IPS DF 4.7 (cell line): Measurements from ENCODE around the gene MYMX.
"Not testable (repeated sequence)": the region's sequence is repeated elsewhere in the genome, so short reads cannot be mapped to it uniquely, and the experiment has no call there.

Experiments
- DNase-seq: peaks from one replicate; pipeline ENCODE4 v3.0.0-alpha.2; 2013; ENCODE audit warnings: low spot score; ENCODE audit errors: extremely low read depth

The MYMX gene

DNA sequence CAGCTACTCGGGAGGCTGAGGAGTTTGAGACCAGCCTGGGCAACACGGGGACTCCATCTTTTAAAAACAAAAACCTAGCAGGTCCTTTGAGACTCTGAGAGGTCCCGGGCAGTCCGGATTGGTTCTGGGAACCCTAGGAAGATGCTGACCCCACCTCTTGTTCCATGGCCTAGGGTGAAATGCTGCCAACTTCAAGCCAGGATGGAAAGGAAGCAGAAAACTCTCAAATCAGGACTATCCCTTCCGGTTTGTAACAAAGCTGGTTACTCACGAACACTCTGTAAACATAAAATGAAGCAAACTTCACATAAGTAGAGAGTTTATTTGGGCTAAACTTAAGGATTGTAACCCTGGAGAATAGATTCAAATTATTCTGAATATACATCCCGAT lies 30.1 kb upstream of the MYMX start:
- DNase-seq: no peak

DNA sequence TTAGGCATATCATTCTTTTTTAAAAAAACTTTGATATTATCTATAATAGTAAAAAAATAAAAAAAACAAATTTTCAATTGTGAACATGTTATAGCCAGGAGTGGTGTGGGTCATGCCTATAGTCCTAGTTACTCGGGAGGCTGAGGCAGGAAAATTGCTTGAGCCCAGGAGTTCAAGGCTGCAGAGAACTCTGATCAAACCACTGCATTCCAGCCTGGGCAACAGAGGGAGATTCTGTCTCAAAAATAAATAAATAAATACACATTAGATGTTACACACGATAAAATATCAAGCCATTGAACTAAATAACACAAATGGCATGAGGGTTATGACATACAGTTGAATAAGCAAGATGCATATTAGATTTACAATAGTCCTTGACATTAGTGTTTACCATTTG lies 27.9 kb upstream of the MYMX start:
- no peak for DNase-seq

DNA sequence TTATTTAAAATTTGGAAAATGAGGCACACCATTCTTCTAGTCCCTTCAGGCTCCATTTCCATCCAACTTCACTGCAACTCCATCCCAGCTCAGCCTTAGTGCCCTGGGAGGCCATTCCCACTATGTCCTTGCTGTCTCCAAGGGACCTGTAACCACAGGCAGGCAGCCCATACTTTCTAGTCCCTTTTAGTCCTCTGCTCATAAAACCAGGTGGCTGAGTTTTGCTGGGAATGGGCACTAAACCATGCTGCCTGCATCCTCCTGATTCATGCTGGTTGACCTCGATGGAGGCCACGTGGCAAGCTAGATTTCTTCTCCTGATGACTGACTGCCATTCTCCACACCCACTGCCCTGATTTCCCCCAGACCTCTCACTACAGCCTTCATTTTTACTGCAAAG lies 27.5 kb upstream of the MYMX start:
- DNase-seq: no peak

DNA sequence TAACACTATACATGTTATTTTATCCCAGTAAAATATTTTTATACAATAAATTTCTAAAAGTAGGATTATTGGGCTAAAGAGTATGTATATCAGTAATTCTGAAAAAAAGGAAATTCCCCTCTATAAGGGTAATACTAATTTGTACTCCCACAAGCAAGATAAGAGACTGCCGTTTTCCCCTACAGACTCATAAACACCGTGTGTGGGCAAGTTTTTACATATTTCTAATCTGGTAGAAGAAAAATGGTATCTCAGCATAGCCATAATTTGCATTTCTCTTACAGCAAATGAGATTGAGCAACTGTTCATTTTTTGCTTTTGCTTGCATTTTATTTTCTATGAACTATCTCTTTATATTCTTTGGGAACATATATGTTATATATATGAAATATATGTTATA lies 26.0 kb upstream of the MYMX start:
- no peak for DNase-seq

DNA sequence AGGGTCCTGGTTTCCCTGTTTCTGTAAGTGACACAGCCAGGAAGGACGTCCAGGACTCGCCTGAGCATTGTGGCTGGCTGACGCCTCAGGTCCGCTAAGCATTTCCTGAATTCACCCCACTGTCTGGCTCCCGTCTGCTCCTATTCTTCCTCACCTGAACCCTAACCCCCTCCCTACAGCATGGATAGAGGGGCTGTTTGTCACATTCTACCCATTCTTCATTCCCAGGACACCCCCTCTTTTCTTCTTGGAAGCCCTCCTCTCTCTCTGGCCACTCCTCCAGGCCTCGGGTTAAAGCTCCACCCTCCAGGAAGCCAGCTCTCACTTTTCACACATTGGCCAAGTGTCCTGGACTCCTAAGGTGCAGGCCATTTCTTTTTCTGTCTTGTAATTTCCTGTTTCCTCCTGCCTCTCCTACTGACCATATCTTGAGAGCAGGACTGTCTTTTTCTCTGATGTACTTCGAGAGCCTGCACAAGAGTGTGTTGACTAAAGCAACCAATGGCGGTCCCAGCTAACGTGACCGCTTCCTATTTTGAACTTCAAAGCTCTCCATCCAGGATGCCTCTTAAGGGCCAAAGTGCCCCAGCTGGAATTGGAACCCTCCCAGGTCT lies 24.2 kb upstream of the MYMX start:
- DNase-seq: no peak

DNA sequence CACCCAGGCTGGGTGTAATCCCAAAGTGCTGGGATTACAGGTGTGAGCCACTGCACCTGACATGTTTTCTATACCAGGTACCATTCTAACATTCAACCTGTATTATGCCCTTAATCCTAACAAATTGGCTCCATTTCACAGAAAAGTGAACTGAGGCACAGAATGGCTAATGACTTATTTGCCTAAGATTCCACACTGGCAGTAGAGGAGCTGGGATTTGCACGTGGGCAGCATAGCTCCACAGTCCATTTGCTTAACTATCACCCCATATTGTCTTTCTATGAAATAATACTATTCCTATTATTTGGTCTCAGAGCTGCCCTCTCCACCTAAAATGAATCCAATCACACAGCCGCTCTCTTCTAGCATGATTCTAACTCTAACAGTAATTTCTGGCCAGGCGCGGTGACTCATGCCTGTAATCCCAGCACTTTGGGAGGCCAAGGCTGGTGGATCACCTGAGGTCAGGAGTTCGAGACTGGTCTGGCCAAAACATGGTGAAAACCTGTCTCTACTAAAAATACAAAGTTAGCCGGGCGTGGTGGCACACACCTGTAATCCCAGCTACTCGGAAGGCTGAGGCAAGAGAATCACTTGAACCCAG lies 23.3 kb upstream of the MYMX start:
- DNase-seq: no peak

DNA sequence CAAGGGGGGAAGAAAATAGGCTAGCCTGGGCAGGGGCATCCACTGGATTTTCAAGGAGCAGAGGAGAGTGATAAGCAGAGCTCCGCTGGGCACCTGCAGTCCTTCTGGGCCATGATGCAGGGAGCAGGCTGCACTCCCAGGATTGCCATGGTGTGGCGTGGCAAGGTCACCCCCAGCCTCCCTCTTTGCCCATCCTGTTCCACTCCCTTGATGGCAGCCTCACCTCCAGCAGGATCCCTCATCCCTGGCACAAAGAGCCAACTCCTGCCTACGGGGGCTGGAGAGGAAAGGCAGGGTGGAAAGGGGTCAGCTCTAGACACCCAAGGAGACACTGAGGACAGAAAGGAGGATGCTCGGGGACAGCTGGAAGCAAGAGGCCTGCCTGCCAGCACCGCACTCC lies 22.4 kb upstream of the MYMX start:
- DNase-seq: no peak

DNA sequence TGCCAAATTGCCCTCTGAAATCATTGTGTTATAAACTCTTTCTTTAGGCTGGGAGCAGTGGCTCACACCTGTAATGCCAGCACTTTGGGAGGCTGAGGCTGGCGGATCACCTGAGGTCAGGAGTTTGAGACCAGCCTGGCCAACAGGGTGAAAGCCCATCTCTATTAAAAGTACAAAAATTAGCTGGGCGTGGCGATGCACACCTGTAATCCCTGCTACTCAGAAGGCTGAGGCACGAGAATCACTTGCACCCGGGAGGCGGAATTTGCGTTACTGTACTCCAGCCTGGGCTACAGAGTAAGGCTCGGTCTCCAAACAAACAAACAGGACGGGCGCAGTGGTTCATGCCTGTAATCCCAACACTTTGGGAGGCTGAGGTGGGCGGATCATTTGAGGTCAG lies 20.4 kb upstream of the MYMX start:
- DNase-seq: not testable (repeated sequence)

DNA sequence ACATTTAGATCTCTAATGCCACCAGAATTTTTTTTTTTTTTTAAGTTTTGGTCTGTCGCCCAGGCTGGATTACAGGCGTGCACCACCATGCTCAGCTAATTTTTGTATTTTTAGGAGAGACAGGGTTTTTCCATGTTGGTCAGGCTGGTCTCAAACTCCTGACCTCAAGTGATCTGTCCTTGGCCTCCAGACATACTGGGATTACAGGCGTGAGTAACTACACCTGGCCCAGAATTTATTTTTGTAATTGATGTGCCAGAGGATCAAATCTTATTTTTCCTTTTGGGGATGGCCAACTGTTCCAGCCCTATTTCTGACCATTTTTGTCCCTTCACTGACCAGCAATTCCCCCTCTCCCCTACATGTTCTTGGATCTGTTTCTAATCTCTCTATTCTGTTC lies 18.0 kb upstream of the MYMX start:
- no peak for DNase-seq

DNA sequence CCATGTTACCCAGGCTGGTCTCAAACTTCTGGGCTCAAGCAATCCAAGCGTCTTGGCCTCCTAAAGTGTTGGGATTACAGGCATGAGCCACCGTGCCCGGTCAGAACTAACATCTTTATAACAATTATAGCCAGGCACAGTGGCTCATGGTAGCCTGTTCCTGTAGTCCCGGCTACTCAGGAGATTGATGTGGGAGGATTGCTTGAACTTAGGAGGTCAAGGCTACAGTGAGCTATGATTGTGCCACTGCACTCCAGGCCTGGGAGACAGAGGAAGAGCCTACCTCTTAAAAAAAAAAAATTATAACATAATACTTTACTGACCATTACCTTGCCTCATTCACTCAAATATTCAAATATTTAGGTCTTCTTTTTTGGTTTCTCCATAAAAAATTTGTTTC lies 16.8 kb upstream of the MYMX start:
- no peak for DNase-seq

DNA sequence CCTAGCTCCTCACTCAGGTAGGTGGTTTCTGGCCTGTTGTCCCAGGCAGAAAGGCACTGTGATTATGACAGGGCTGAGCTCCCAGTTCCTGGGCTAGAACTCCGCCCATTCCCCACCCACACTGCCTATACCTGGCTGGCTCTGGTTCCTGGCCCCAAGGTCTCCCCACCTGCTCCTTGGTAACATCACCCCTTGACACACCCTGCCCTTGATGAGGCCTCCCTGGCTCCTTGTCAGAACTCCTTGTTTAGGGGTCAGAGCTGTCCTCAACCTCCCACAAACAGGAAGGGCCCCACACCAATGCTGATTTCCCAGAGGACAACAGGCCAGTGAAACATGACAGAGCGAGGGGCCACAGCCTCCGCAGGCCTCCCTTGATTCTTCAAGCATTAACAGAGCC lies 15.5 kb upstream of the MYMX start:
- no peak for DNase-seq

DNA sequence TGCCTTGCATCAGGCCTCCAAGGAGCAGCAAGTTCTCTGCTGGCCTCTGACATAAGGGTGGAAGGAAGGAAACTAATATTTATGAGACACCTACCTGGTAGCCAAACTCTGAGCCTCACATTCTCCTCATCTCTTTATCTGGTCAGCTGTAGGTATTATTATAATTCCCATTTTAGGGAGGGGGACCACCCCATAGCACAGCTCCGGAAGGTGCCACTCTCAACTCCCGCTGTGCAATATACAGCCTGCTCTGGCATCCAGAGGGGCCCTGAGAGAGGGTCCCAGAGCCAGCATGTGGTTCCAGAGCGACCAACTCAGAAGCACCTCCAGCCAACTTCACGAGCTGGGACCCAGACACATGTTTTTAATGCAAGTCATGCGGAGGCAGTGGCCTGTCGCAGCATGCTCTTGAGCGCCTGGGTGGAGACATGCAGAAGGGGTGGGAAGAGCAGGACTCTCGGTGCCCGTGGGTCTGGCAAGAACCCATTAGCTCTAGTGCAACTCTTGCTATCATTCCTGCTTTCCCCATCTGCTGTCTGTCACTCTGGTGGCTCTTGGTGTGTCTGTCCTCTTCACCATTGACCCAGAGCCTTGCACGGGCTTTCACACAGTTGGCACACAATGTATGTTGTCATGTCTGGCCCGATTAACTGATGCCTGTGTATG lies 15.0 kb upstream of the MYMX start:
- DNase-seq: no peak

DNA sequence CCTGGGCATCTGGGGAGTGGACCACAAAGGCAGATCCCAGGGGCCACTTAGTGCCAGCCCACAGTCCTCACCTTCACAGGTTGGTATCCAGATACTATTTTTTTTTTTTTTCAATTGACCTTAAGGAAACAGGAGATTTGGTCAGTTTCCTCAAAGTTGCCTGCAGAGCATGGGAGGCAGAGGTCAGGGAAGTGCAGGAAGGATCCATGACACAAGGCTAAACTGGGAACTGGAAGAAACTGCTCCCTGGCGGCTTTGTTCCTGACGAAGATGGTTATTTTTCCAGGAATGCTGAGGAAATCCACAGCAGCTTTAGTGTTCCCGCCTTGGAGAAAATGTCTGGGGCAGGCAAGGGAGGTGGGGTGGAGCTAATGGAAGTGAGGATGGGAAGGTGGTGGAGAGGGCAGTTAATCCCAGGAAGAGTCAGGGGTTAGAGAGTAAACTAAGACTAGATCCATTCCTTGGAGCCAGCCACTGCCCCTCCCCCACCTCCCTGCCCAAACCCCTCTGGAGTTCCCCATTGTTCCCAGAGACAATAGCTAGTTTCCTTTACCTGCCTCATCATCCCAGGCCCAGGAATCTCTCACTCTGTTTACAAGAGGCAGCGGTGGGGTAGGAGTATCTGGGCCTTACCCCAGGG lies 14.3 kb upstream of the MYMX start:
- DNase-seq: no peak

DNA sequence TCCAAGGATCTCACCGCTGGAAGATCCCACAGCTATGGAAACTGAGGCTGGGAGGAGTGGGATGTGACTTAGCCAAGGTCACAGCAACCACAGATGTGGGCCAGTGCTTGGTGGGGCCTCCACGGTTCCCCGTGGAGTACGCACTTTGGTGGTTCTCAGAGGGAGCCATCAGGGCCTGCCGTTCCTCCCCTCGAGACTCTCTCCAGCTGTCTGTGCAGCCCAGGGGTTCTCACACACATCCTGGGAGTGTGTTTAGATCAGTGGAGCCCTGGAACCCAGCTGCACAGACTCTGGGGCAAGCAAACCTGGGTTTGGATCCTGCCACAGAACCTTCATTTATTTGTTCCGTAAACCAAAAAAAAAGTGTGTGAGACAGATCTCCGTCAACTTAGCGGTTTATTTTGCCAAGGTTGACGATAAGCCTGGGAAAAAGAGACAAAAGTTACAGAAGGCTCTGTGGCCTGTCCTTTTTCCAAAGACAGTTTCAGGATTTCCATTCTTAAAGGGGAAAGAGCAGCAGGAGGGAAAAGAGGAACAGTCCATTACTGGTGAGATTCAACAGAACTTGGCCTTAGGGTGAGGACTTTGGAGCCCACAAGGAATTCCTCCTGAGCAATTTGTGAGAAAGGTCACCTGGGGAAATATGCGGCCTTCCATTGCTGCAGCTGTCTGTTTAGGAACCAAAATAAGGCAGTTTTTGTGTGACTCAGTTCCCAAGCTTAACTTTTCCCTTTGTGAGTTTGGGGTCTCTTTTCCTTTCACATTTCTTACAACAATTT lies 13.6 kb upstream of the MYMX start:
- no peak for DNase-seq

DNA sequence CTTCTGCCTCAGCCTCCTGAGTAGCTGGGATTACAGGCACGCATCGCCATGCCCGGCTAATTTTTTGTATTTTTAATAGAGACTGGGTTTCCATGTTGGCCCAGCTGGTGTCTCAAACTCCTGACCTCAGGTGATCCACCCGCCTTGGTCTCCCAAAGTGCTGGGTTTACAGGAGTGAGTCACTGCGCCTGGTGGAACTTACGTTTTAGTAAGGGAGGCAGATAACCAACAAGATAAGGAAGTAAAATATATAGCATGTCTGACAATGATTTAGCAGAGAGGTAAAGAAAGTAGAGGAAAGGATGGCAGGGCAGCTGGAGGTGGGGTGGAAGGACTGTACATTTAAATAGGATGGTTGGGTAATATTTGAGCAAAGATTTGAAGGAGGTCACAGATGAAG lies 12.8 kb upstream of the MYMX start:
- no peak for DNase-seq

DNA sequence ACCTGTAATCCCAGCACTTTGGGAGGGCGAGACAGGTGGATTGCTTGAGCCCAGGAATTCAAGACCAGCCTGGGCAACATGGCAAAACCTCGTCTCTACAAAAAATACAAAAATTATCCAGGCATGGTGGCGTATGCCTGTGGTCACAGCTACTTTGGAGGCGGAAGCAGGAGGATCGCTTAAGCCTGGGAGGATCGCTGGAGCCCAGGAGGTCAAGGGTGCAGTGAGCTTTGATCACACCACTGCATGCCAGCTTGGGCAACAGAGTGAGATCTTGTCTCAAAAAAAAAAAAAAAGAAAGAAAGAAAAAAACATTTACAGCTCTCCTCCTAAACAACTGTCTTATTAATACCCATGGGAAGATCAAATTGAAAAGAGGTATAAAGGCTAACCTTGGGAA lies 8.8 kb upstream of the MYMX start:
- DNase-seq: no peak

DNA sequence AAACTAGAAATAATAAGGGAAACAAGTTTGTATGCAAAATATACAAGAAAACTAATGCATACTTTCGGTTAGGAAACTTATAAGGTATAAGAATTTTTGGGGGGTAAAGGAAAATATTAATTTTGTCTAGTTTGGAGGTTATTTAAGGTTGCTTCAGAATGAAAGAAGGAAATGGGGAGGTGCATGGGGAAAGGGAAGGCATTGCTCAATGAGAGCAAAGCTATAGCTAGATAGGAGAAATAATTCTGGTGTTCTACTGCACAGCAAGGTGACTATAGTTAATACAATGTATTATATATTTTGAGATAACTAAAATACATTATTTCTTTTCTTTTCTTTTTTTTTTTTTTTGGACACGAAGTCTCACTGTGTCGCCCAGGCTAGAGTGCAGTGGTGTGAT lies 5.4 kb upstream of the MYMX start:
- DNase-seq: no peak

DNA sequence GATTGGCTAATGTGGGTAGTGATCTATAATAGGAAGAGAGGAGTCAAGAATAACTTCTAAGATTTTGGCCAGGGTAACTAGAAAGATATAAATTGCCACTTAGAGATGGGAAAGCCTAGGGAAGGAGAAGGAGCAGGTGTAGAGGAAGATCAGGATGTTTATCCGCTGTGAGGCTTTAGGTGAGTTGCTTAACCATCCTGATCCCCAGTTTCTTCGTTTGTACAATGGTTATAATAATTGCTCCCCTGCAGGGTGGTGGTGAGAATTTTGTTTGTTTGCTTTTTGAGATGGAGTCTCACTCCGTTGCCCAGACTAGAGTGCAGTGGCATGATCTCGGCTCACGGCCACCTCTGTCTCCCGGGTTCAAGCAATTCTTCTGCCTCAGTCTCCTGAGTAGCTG lies 2.4 kb upstream of the MYMX start:
- DNase-seq: no peak

DNA sequence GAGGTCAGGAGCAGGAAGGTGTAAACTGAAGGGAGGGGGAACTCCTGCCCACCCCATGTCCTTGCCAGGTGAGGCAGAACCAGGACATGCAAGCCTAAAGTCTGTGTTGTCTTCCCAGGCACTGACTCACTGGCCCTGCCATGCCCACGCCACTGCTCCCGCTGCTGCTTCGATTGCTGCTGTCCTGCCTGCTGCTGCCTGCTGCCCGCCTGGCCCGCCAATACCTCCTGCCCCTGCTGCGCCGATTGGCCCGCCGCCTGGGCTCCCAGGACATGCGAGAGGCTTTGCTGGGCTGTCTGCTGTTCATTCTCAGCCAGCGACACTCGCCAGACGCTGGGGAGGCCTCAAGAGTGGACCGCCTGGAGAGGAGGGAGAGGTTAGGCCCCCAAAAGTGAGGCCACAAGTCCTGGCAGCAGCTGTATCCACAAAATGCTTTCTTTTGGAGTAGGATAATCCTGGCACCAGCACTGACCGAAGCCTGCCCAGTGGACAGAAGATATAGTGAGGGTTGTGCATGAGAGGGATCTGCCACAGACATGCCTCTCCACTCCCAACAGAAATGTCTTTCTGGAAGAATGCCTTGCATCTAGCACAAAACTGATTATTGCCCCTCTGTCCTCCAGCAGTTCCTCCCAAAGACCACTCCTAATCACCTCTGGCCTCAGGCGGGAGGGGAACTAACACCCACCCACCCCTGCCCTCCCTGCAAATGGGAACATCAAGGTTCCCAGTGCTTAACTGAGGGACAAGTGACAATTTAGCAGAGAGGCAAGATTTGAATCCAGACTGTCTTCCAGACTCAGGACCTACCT lies 812 bp downstream of the MYMX start:
- DNase-seq: no peak

DNA sequence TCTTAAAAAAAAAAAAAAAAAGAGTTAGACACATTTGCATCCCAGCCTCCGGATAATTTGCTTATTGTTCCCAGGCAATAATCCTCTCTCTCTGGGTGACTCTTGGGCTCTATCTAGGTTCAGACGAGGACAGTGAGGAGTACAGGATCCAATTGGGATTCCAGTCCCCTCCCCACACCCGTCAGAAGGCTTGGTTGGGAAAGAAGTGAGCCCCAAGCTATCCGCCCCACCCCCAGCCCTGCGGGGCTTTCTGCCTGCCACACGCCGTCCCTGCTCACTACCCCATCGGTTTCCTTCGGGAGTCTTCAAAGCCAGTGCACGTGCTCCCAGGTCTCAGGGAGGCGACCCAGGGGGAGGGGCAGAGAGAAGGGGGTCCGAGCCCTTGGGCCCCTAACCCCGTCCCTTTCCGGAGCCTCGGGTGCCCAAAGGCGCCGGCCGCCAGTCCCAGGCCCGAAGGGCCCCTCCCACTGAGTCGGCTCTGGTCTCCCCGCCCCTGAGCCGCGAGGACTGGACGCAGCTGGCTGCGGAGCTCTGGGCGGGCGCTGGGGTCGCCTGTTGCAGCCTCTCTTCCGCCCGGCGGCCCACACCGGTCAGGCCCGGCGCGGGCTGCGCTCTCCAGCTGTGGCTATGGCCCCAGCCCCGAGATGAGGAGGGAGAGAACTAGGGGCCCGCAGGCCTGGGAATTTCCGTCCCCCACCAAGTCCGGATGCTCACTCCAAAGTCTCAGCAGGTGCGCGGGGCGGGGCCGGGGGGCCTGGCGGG lies 2.5 kb downstream of the MYMX start:
- DNase-seq: no peak
